Progenitor cell of endocrine pancreas (in vitro differentiated cells): ENCODE measurements around the gene CELF4. TPM values are rescaled to one million over a fixed set of nuclear protein-coding genes. Genes with fewer than 3 reads are reported as not detected.

Experiments used
- DNase-seq: peaks from one replicate; pipeline ENCODE4 v3.0.0; 2021; ENCODE audit warnings: low spot score; ENCODE audit not compliant: unreplicated experiment
- H3K27ac Mint-ChIP-seq: 2 replicates; pipeline ENCODE4 v1.8.0; 2021; ENCODE audit warnings: mild to moderate bottlenecking, moderate library complexity, mixed read lengths
- H3K27me3 Mint-ChIP-seq: 2 replicates; pipeline ENCODE4 v1.8.0; 2021; ENCODE audit warnings: mixed read lengths
- H3K36me3 Mint-ChIP-seq: 2 replicates; pipeline ENCODE4 v1.8.0; 2022; ENCODE audit warnings: mixed read lengths; ENCODE audit not compliant: insufficient read depth
- H3K4me1 Mint-ChIP-seq: 2 replicates; pipeline ENCODE4 v1.8.0; 2021; ENCODE audit warnings: low read depth, mixed read lengths
- H3K4me3 Mint-ChIP-seq: 2 replicates; pipeline ENCODE4 v1.8.0; 2021; ENCODE audit warnings: low read depth, mild to moderate bottlenecking, moderate library complexity, mixed read lengths
- H3K9me3 Mint-ChIP-seq: 2 replicates; pipeline ENCODE4 v1.8.0; 2021; ENCODE audit warnings: low read depth, mixed read lengths
- CTCF ChIP-seq: fragments of 200-600 bp; sonication (generic); IDR thresholded peaks from one replicate; pipeline ENCODE4 v1.5.0; 2021; ENCODE audit warnings: antibody characterized with exemption, mild to moderate bottlenecking; ENCODE audit not compliant: unreplicated experiment
- total RNA-seq: library from RNA; stranded (reverse); gene quantifications from 2 replicates; pipeline ENCODE4 v1.2.1, GENCODE V29; 2021

CELF4 gene
- total RNA-seq, 1 donor from 2014 or later: 4.6 TPM

GRCh38 chr18:37539236-37539635 is 26.4 kb downstream of the CELF4 start:
- no peak overlapping the region for H3K27ac Mint-ChIP-seq
- TF ChIP-seq CTCF: no peak
- H3K9me3 Mint-ChIP-seq: no peaks in the 10 kb centered on the region
- DNase-seq: no peak
- H3K36me3 Mint-ChIP-seq: no peaks in the 10 kb centered on the region
- H3K4me1 Mint-ChIP-seq: peaks cover 2% of the 10 kb centered on the region
- no peak overlapping the region for H3K4me3 Mint-ChIP-seq
- peaks cover 77% of the 10 kb centered on the region for H3K27me3 Mint-ChIP-seq

- H3K4me1 Mint-ChIP-seq: peaks cover 2% of the 10 kb centered on the region
- H3K27me3 Mint-ChIP-seq: peaks cover 73% of the 10 kb centered on the region
- H3K4me3 Mint-ChIP-seq: no peak overlapping the region
- no peaks in the 10 kb centered on the region for H3K36me3 Mint-ChIP-seq
- DNase-seq: no peak
- TF ChIP-seq CTCF: no peak
- H3K9me3 Mint-ChIP-seq: no peaks in the 10 kb centered on the region
- no peak overlapping the region for H3K27ac Mint-ChIP-seq
Measured at GRCh38 chr18:37538526-37539205, 26.9 kb downstream of the CELF4 start.

- peak; percentile 89 for TF ChIP-seq CTCF
- H3K4me1 Mint-ChIP-seq: peaks cover 2% of the 10 kb centered on the region
- no peaks in the 10 kb centered on the region for H3K36me3 Mint-ChIP-seq
- peaks cover 73% of the 10 kb centered on the region for H3K27me3 Mint-ChIP-seq
- H3K9me3 Mint-ChIP-seq: no peaks in the 10 kb centered on the region
- peak; percentile 83 for DNase-seq
- H3K4me3 Mint-ChIP-seq: no peak overlapping the region
- no peak overlapping the region for H3K27ac Mint-ChIP-seq
Measured at GRCh38 chr18:37537868-37538525, 27.6 kb downstream of the CELF4 start.

- H3K36me3 Mint-ChIP-seq: no peaks in the 10 kb centered on the region
- peaks cover 2% of the 10 kb centered on the region for H3K4me1 Mint-ChIP-seq
- DNase-seq: no peak
- H3K4me3 Mint-ChIP-seq: no peak overlapping the region
- H3K9me3 Mint-ChIP-seq: no peaks in the 10 kb centered on the region
- no peak overlapping the region for H3K27ac Mint-ChIP-seq
- no peak for TF ChIP-seq CTCF
- peaks cover 77% of the 10 kb centered on the region for H3K27me3 Mint-ChIP-seq
Measured at GRCh38 chr18:37536656-37537055, 28.9 kb downstream of the CELF4 start.

GRCh38 chr18:37535968-37536367 is 29.6 kb downstream of the CELF4 start:
- Mint-ChIP-seq H3K27ac (no peak overlapping the region), H3K27me3 (peaks cover 73% of the 10 kb centered on the region), H3K9me3 (no peaks in the 10 kb centered on the region), H3K4me1 (peaks cover 2% of the 10 kb centered on the region), H3K4me3 (no peak overlapping the region), H3K36me3 (no peaks in the 10 kb centered on the region)
- no peak for DNase-seq
- TF ChIP-seq CTCF: no peak
